ENCODE measurements around the gene RNF207. TPM values are rescaled to one million over a fixed set of nuclear protein-coding genes. Genes with fewer than 3 reads are reported as not detected.

Gene RNF207
- total and polyA plus RNA-seq, 10 of the 15 experiments (the other 5 are each of a cell fraction or from before 2014, with no cell fraction given): 1.7 to 36.4 (median 13.1) TPM

DNA sequence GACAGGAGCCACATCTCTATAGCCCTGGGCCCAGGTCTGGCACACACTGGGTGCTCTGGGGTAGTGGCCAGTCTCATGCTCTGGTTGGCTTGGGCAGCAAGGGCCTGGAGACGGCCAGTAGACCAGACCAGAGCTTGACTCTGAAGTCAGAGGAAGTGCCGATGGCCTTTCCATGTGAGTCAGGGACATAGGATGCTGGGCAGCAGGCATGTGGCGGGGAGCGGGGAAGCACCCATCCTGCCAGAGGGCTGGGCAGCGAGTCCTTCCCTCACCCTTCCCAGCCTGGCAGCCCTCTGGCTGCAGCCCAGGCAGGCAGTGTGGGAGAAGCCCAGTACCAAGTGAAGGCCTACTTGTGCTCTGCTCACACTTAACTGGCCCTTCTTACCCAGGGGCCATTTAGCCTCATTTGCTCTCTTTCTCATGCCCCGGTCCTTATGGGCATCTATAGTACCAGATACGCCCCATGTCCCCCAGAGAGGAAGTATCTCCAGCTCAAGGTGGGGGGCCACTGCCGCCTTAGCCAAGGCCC is 51.7 kb downstream of the RNF207 start:
- FAIRE-seq (no peak), ATAC-seq (no peak), DNase-seq (ENCODE audit: low read depth, low spot score) (no peak)
- ChIA-PET CTCF (interaction anchor here (1.0 kb wide), 2 partner anchors 10 to 81 kb away, joined by 3 read pairs; no protein-coding TSS in a partner anchor), POLR2A (no interaction called here), RAD21 (ENCODE audit: unreplicated experiment) (no interaction called here), SMC1A (ENCODE audit: uncharacterized antibody, unreplicated experiment) (no interaction called here)
- no peaks in the 10 kb centered on the region for H4K20me1 ChIP-seq (ENCODE audit: control insufficient read depth, insufficient read depth)
- WGBS (ENCODE audit: insufficient coverage, insufficient replicate concordance, low lambda C conversion rate, missing lambda C conversion rate): 62% methylated on average over 8 of the region's 8 CpGs
- no peak overlapping the region for H3K4me2 ChIP-seq (ENCODE audit: control insufficient read depth, insufficient read depth)
- no TSS peak for BruUV-seq (replicated peaks)
- H3K27me3 ChIP-seq (replicated peaks in 1 of 2; ENCODE audit: control insufficient read depth in 2 of 2, insufficient read depth in 2 of 2, low read length in 1 of 2): no peaks in the 10 kb centered on the region; a peak in 1 of 4 replicates
- no peak overlapping the region for H3K27ac ChIP-seq (ENCODE audit: control insufficient read depth, insufficient read depth)
- intact Hi-C loops (cut with micrococcal nuclease; ENCODE audit: unreplicated experiment): no loop called here
- TF ChIP-seq POLR2AphosphoS5 (IDR thresholded peaks at IDR 0.05; ENCODE audit: low read length): no peak
- TF ChIP-seq, protein P1, sequence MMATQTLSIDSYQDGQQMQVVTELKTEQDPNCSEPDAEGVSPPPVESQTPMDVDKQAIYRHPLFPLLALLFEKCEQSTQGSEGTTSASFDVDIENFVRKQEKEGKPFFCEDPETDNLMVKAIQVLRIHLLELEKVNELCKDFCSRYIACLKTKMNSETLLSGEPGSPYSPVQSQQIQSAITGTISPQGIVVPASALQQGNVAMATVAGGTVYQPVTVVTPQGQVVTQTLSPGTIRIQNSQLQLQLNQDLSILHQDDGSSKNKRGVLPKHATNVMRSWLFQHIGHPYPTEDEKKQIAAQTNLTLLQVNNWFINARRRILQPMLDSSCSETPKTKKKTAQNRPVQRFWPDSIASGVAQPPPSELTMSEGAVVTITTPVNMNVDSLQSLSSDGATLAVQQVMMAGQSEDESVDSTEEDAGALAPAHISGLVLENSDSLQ (IDR thresholded peaks at IDR 0.05): no peak
- TF ChIP-seq BMI1 (IDR thresholded peaks at IDR 0.05; ENCODE audit: borderline replicate concordance): no peak
- TF ChIP-seq RBBP5 (conservative IDR thresholded peaks at IDR 0.05): no peak
- TF ChIP-seq, protein P2, sequence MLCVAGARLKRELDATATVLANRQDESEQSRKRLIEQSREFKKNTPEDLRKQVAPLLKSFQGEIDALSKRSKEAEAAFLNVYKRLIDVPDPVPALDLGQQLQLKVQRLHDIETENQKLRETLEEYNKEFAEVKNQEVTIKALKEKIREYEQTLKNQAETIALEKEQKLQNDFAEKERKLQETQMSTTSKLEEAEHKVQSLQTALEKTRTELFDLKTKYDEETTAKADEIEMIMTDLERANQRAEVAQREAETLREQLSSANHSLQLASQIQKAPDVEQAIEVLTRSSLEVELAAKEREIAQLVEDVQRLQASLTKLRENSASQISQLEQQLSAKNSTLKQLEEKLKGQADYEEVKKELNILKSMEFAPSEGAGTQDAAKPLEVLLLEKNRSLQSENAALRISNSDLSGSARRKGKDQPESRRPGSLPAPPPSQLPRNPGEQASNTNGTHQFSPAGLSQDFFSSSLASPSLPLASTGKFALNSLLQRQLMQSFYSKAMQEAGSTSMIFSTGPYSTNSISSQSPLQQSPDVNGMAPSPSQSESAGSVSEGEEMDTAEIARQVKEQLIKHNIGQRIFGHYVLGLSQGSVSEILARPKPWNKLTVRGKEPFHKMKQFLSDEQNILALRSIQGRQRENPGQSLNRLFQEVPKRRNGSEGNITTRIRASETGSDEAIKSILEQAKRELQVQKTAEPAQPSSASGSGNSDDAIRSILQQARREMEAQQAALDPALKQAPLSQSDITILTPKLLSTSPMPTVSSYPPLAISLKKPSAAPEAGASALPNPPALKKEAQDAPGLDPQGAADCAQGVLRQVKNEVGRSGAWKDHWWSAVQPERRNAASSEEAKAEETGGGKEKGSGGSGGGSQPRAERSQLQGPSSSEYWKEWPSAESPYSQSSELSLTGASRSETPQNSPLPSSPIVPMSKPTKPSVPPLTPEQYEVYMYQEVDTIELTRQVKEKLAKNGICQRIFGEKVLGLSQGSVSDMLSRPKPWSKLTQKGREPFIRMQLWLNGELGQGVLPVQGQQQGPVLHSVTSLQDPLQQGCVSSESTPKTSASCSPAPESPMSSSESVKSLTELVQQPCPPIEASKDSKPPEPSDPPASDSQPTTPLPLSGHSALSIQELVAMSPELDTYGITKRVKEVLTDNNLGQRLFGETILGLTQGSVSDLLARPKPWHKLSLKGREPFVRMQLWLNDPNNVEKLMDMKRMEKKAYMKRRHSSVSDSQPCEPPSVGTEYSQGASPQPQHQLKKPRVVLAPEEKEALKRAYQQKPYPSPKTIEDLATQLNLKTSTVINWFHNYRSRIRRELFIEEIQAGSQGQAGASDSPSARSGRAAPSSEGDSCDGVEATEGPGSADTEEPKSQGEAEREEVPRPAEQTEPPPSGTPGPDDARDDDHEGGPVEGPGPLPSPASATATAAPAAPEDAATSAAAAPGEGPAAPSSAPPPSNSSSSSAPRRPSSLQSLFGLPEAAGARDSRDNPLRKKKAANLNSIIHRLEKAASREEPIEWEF (IDR thresholded peaks at IDR 0.05; ENCODE audit: insufficient replicate concordance, low read depth, low read length): no peak
- TF ChIP-seq CHD2 (IDR thresholded peaks at IDR 0.05; ENCODE audit: borderline replicate concordance, low read depth, low read length): no peak
- TF ChIP-seq KLF5 (IDR thresholded peaks at IDR 0.05; ENCODE audit: partially characterized antibody): no peak
- TF ChIP-seq POLR2A (IDR thresholded peaks at IDR 0.05; ENCODE audit: low read depth, low read length): no peak
- no peak for TF ChIP-seq NFYB (IDR thresholded peaks at IDR 0.05; ENCODE audit: insufficient read depth, low read depth, low read length)
- TF ChIP-seq CHD1 (IDR thresholded peaks at IDR 0.05; ENCODE audit: low read depth, low read length): no peak
- no peak for TF ChIP-seq EED (IDR thresholded peaks at IDR 0.05; ENCODE audit: low read depth)
- TF ChIP-seq ZNF24 (IDR thresholded peaks at IDR 0.05): no peak
- no peak for TF ChIP-seq CREB1 (IDR thresholded peaks at IDR 0.05; ENCODE audit: low read depth)
- TF ChIP-seq SRF (IDR thresholded peaks at IDR 0.05; ENCODE audit: low read depth in 2 of 2, low read length in 2 of 2): no peak
- TF ChIP-seq SP1 (IDR thresholded peaks at IDR 0.05; ENCODE audit: low read depth, low read length): no peak
- H3K79me2 ChIP-seq (ENCODE audit: control insufficient read depth, insufficient read depth, low read length): no peaks in the 10 kb centered on the region
- no peak overlapping the region for H3K9ac ChIP-seq (ENCODE audit: control insufficient read depth, insufficient read depth, low read length)
- no peak overlapping the region for H2AFZ ChIP-seq (ENCODE audit: control insufficient read depth, low read depth, low read length)
- in situ Hi-C loops (cut with MboI): no loop called here
- H3K4me1 ChIP-seq (ENCODE audit: control insufficient read depth, insufficient read depth, low read length): peaks cover 3% of the 10 kb centered on the region; the same call in 1 of the 2 replicates
- H3K36me3 ChIP-seq (ENCODE audit: control insufficient read depth in 2 of 2, insufficient read depth in 2 of 2, low read length in 1 of 2): no peaks in the 10 kb centered on the region
- H3K4me3 ChIP-seq: no peak overlapping the region
- H3K9me3 ChIP-seq (replicated peaks; ENCODE audit: control insufficient read depth, insufficient read depth, low read length): no peaks in the 10 kb centered on the region

Measured in GM12878 (cell line).